Right lobe of liver (tissue), 4 donors: Measurements from ENCODE around the gene CD177.

Experiments used
- POLR2A ChIP-seq: fragments of 450-650 bp; IDR thresholded peaks from one replicate; pipeline ENCODE4 v1.6.1; 2017; ENCODE audit warnings: antibody characterized with exemption, mild to moderate bottlenecking
- TF ChIP-seq, protein P1 (sequence below), 4 donors: fragments of 200-600 bp in 3 of 4; fragments of 450-650 bp in 1 of 4; IDR thresholded peaks; one replicate each; pipeline versions ENCODE4 v1.5.1 to v1.8.0; 2016 to 2022; ENCODE audit warnings: antibody characterized with exemption in 4 of 4, mild to moderate bottlenecking in 2 of 4
- donor health status: DM: no; HTN: no; CAD: no.
- donor health status: DM: no; HTN: no; CAD: no.
- donor health status: DM: no; HTN: yes; CAD: no.

DNA sequence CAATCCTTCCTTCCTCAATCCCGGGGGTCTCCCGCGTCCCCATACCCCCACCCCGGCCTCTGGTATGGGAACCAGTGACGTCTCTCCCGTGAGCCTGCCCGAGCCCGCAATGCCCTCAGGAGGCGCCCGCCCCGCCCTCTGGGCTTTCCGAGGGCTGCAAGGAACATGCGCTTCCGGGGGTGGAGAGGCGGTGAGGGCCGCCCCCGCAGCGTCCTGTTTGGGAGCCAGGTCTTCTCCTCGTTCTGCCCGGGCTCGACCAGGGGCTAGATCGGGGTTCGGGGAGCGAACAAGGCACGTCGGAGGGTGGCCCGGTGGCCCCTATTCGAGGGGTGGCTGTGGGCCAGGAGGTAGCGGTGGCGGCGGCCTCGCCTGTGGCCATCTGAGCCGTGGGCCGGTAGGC is 54.6 kb downstream of the CD177 start:
- TF ChIP-seq, protein P1, sequence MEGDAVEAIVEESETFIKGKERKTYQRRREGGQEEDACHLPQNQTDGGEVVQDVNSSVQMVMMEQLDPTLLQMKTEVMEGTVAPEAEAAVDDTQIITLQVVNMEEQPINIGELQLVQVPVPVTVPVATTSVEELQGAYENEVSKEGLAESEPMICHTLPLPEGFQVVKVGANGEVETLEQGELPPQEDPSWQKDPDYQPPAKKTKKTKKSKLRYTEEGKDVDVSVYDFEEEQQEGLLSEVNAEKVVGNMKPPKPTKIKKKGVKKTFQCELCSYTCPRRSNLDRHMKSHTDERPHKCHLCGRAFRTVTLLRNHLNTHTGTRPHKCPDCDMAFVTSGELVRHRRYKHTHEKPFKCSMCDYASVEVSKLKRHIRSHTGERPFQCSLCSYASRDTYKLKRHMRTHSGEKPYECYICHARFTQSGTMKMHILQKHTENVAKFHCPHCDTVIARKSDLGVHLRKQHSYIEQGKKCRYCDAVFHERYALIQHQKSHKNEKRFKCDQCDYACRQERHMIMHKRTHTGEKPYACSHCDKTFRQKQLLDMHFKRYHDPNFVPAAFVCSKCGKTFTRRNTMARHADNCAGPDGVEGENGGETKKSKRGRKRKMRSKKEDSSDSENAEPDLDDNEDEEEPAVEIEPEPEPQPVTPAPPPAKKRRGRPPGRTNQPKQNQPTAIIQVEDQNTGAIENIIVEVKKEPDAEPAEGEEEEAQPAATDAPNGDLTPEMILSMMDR (IDR thresholded peaks at IDR 0.05): no peak
- TF ChIP-seq POLR2A: no peak
